Right ventricle myocardium superior (tissue), 1 donor: ENCODE data around the gene HAPSTR1. TPM values are rescaled to one million over a fixed set of nuclear protein-coding genes. Genes with fewer than 3 reads are reported as not detected.

Experiments used
- ATAC-seq: fragments of 200-7000 bp; cut with Tn5 transposase; one replicate; pipeline ENCODE4 v1.9.1; 2020; ENCODE audit warnings: mild to moderate bottlenecking; ENCODE audit not compliant: poor library complexity
- DNase-seq: peaks from one replicate; pipeline ENCODE4 v3.0.0-alpha.2; 2020
- intact Hi-C: fragments of 100-400 bp; cut with DNase I; formaldehyde crosslinking; loops from one replicate; pipeline ENCODE4 v1.11.2; 2022
- total RNA-seq: library from RNA; stranded (reverse); fragmentation: NEBNext Ultra II Directional; extraction: Animal tissue kit (Norgen Biotek cat#: 25700); gene quantifications from one replicate; pipeline ENCODE4 v1.2.1, GENCODE V29; 2021
- donor health status: DM: no; HTN: yes; CAD: no; lungs with severe emphysema.

Gene HAPSTR1
- total RNA-seq, 1 donor from 2014 or later: 51.7 TPM

- ATAC-seq: peak; percentile 3
- intact Hi-C loops: no loop called here
- DNase-seq: peak; percentile 77
Observed at GRCh38 chr16:9092282-9092977, 986 bp downstream of the HAPSTR1 start.

- ATAC-seq (no peak), DNase-seq (no peak)
- intact Hi-C loops: no loop called here
Observed at GRCh38 chr16:9092978-9093344, 1.5 kb downstream of the HAPSTR1 start.

- DNase-seq (no peak), ATAC-seq (no peak)
- intact Hi-C loops: no loop called here
Observed at GRCh38 chr16:9094011-9094846, 2.8 kb downstream of the HAPSTR1 start.

- DNase-seq: no peak
- no peak for ATAC-seq
- intact Hi-C loops: no loop called here
Observed at GRCh38 chr16:9095171-9095570, 3.7 kb downstream of the HAPSTR1 start.

GRCh38 chr16:9095656-9096397, 4.4 kb downstream of the HAPSTR1 start:
- DNase-seq (no peak), ATAC-seq (no peak)
- intact Hi-C loops: no loop called here

- intact Hi-C loops: no loop called here
- ATAC-seq (no peak), DNase-seq (no peak)
Observed at GRCh38 chr16:9096416-9096952, 5.0 kb downstream of the HAPSTR1 start.

GRCh38 chr16:9097266-9098219, 6.1 kb downstream of the HAPSTR1 start:
- ATAC-seq: peak; percentile 41
- intact Hi-C loops: no loop called here
- no peak for DNase-seq

GRCh38 chr16:9098377-9099090, 7.1 kb downstream of the HAPSTR1 start:
- ATAC-seq (no peak), DNase-seq (no peak)
- intact Hi-C loops: no loop called here

- intact Hi-C loops: no loop called here
- ATAC-seq (no peak), DNase-seq (no peak)
Observed at GRCh38 chr16:9099131-9099625, 7.7 kb downstream of the HAPSTR1 start.

- DNase-seq (no peak), ATAC-seq (no peak)
- intact Hi-C loops: no loop called here
Observed at GRCh38 chr16:9102379-9102778, 10.9 kb downstream of the HAPSTR1 start.

GRCh38 chr16:9102943-9103342, 11.5 kb downstream of the HAPSTR1 start:
- no peak for ATAC-seq
- intact Hi-C loops: no loop called here
- DNase-seq: no peak

- no peak for DNase-seq
- no peak for ATAC-seq
- intact Hi-C loops: no loop called here
Observed at GRCh38 chr16:9103546-9103945, 12.1 kb downstream of the HAPSTR1 start.

- DNase-seq: no peak
- no peak for ATAC-seq
- intact Hi-C loops: no loop called here
Observed at GRCh38 chr16:9105189-9105588, 13.7 kb downstream of the HAPSTR1 start.

- intact Hi-C loops: no loop called here
- ATAC-seq (peak; percentile 16), DNase-seq (no peak)
Observed at GRCh38 chr16:9107025-9107970, 15.9 kb downstream of the HAPSTR1 start.

GRCh38 chr16:9109255-9109654, 17.8 kb downstream of the HAPSTR1 start:
- DNase-seq: no peak
- intact Hi-C loops: no loop called here
- no peak for ATAC-seq

- peak; percentile 66 for ATAC-seq
- intact Hi-C loops: no loop called here
- no peak for DNase-seq
Observed at GRCh38 chr16:9112166-9112843, 20.9 kb downstream of the HAPSTR1 start.
